ENCODE results near the gene POLA1.

Gene POLA1

GRCh38 chrX:25009407-25009806 lies 315.7 kb downstream of the POLA1 start:
- DNase-seq (ENCODE audit: low spot score), result no peak

DNA sequence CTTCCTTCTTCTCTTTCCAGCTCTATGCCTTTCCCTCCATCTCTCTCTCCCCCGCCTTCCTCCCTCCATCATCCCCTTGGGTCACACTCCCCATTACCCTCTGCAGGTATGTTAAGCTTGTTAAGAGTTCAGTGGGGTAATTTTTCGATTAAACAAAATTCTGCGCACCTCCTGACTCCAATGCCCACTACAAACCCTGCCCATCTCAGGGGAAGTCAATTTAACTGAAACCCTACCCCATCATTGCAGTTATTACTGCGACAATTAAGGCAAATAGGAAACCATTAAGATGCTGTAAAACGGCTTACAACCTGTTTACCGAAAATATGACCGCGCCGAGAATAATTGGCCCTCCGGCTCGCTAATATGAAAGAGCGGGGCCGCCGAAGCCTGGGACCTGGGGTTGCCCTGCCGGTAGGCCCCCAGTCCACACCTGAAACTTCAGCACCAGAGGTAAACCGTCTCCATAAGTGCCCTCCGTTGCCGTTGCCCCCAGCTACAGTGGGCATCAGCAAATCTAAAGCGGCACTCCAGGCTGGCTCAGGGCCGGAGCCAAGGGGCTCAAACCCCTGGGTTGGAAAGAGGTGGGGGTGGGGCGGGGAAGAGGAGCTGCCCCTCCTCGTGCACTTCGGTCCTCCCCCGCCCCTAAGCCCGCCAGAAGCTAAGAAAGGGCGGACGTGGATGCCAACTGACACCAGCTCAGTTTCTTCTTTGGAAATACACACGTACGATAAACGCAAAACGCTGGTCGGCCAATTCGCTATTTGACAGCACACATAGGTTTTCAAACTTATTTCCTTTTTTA lies 317.3 kb downstream of the POLA1 start:
- DNase-seq (ENCODE audit: low spot score), result no peak

DNA sequence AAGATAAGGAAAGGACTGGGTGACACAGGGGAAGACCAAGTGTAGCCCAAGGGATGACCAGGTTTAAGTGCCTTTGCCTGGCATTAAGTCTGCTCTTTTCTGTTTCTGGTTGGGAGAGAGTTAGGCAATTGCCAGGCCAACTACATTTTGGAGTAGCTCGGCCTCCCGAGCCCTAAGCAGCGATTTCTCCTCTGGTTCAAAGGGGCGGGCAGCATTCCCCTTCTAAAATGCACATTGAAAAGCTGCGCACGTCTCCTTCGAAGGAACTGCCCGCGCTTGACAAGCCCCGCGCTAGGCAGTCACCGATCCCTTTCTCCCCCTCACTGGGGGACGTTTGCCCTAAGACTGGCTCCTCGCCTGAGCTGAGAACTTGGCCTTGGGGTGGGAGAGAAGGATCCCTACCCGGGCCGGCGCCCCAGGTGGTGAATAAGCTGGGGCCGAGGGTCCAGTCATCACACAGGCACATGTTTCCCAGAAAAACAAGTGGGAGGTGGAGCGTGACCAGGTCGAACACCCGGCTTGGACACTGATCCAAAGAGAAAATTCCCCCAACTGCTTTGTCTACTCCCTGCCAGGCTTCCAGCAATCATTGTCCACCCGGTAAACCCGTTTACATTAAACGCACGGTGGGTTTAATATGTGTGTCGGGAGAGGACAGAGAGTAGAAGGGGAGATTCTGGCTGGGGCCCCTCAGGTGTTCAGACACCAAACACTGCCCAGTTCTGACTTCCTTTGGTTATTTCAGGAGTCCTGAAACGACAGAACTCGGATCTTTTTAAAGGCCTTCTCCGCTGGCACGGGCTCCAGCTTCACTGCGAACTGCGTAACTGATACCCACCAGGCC lies 318.1 kb downstream of the POLA1 start:
- DNase-seq (ENCODE audit: low spot score), result no peak

GRCh38 chrX:25012433-25012735 lies 318.7 kb downstream of the POLA1 start:
- DNase-seq (ENCODE audit: low spot score), result no peak

DNA sequence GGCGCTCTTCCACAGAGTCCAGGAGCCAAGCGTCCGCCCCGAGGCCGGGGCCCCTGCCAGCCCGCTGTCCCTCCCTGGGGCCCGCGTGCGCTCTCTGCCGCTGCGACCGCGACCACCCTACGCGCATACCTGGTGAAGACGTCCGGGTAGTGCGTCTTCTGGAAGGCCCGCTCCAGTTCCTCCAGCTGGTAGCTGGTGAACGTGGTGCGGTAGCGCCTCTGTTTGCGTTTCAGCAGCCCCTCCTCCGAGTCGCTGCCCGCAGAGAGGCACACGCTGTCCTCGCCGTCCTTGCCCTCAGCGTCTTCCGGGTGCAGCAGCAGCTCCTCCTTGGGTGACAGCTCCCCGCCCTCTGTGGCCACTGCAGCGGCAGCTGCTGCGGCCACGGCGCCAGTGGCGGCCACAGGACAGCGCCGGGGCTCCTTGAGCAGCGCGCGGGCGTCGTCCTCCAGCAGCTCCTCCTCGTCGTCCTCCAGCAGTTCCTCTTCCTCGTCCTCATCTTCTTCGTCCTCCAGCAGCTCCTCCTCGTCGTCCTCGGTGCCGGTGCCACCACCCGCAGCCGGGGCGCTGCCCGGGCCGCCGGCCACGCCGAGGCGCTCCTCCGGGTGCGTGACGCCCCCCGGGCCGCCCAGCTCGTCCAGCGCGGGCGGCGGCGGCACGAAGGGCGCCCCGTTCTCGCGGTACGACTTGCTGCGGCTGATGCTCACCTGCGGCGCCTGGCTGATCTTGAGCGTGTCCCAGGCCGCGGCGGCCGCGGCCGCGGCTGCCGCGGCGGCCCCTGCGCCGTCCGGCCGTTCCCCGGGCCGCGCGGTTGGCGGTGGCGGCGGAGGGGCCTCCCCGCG lies 319.3 kb downstream of the POLA1 start:
- DNase-seq (ENCODE audit: low spot score), result no peak

DNA sequence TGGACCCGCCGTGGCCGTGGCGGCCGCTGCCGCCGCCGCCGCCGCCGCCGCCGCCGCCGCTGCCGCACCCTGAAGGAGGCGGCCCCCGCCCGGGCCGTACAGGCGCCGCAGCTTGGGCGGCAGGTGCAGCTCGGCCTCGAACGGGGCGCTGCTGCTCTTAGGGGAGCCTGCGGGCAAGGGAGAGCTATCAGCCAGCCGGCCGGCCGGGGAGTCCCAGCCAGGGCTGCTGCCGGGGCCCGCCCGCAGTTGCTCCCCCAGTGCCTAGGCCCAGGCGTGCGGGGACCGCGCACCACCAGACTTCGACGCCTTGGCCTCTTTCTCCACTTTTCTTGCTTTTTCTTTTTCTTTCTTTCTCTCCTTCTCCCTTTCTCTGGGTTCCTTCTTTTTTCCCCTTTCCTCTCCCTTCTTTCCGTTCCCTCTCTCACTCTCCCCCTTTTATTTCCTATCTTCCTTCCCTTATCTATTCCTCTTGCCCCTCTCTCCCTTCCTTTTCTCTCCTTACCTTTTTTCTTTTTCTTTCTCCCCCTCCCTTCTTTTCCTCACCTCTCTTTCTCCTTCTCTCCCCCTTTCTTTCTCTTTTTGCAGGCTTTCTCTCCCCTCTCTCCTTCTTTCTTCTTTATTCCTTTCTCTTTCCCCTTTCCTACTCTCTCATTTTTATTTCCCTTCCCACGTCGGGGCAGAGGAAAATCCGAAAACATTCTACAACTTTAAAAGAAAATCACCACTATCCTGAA lies 320.1 kb downstream of the POLA1 start:
- no peak for DNase-seq (ENCODE audit: low spot score)

- DNase-seq (ENCODE audit: low spot score), result no peak
Observed at GRCh38 chrX:25014366-25014838, 320.7 kb downstream of the POLA1 start.

- no peak for DNase-seq (ENCODE audit: low spot score)
Observed at GRCh38 chrX:25015486-25016360, 322.0 kb downstream of the POLA1 start, which contains the start of gene ARX. ARX (minus strand) TSS chrX:25015965; CDS start chrX:25015737, 228 bp downstream.

DNA sequence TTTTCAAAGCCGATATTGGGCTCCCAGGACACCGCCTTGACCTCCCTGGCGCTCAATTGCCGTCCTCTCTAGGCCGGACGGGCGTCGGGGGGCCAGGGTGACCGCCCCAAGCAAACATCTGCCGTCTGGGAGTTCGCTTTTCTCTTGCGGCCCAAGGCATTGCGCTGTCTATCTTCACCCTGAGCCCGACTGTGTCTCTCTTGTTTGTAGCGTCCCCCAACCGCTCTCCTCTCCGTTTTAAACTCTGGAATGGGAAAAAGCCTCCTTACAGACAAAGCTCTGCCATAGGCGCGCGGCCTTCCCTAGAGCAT lies 322.6 kb downstream of the POLA1 start:
- no peak for DNase-seq (ENCODE audit: low spot score)

- no peak for DNase-seq (ENCODE audit: low spot score)
Observed at GRCh38 chrX:25016938-25017598, 323.4 kb downstream of the POLA1 start.

DNA sequence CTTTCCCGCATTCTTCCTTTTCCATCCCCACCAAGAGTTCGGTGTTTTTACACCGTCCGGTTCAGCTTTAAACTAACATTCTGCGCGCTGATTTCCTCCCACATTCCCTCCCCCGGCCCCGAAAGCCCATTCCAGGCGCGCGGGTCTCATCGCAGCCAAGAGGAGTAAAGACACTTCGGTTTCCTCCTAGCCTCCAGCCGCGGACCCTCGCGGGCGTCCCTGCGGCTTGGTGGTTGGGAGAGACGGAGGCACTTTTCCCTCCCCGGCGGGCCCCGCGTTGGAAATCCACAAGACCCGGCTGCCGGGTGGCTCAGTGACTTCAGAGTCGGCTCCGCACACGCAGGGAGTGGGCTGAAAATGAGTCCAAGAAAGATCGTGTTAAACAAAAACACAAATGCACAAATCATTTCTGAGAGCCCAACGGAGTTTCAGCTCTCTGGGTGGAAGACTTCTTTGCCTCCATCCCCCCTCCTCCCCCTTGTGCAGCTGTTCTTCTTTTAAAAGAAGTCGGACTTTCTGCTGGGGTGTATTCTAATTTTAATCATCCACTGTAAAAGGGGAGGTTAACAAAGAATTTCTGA lies 324.0 kb downstream of the POLA1 start:
- no peak for DNase-seq (ENCODE audit: low spot score)

GRCh38 chrX:25018682-25019081 lies 325.0 kb downstream of the POLA1 start:
- no peak for DNase-seq (ENCODE audit: low spot score)

- DNase-seq (ENCODE audit: low spot score), result no peak
Observed at GRCh38 chrX:25019707-25020390, 326.1 kb downstream of the POLA1 start.

DNA sequence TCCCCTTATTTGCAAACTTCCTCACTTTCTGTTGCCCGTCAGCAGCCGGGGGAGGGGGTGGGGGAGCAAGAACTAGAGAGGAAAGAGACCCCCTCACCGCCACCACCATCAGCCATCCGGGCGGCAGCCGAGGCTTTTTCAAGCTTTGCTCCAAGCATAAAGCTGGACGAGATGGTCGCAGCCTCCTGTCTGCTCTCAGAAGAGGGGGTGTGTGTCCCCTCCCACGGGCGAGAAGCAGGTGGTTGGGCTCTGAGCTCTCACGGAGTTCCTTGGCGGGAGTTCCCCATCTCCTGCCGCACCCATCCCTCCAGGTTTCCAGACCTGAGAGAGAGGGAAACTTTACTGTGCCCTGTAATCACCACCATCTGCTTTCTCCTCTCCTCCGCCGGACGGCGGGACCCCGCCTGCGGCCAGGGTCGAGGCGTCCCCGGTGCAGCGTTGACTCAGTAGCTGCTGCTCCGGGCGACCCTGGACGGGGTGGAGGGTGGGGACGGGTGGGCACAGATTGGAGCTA lies 326.7 kb downstream of the POLA1 start:
- DNase-seq (ENCODE audit: low spot score), result no peak

- DNase-seq (ENCODE audit: low spot score), result no peak
Observed at GRCh38 chrX:25020905-25021449, 327.3 kb downstream of the POLA1 start.

DNA sequence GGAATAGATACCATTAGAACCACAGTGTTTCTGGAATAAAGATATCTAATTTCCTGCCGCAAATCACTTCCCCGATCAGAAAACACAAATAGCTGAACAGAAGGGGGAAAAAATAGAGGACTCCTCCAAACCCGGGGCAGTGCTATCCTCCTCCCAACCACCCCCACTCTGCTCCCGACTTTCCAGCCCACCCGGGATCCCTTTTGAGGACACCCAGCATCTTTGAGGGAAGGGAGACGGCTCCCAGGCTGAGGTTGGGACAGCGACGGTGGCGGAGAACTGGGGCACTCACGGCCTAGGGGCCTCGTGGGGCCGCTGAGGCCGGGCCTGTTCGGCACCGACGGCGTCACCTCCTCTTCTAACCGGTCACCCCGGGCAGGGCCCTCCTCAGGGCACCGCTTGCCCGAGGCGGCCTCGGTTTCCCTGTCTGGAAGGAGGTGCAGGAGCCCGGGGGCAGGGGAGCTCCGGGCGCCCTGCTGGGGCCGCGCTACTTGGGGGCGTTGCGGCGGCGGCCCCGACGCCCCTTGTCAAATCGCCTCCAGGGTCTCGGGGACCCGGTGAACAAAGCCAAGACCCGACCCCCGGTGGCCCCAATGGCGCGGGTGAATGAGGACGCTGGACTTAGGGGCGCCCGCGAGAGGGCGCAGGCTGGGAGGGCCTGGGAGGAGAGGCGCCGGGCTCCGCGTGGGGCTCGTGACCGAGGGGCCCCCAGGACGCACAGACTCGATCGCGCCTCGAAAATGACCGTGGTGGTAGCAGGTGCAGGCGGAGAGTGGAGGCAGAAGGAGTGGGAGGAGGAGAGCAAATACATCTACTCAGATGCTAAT lies 329.0 kb downstream of the POLA1 start:
- DNase-seq (ENCODE audit: low spot score), result no peak

DNA sequence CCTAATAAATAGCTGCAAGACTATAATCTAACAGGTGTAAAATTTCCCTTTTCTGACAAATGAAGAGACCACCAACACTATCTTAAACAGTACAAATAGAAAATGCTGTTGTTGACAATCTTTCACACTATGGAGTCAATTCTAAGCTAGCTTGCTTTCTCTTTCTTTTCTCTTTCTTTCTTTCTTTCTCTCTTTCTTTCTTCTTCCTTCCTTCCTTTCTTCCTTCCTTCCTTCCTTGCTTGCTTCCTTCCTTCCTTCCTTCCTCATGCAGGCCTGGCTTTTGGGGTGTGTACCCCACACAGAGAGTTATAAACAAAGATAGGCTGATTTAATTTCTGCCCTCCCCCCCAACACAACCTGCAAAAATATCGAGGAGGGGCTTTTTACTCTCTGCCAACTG lies 330.2 kb downstream of the POLA1 start:
- no peak for DNase-seq (ENCODE audit: low spot score)

DNA sequence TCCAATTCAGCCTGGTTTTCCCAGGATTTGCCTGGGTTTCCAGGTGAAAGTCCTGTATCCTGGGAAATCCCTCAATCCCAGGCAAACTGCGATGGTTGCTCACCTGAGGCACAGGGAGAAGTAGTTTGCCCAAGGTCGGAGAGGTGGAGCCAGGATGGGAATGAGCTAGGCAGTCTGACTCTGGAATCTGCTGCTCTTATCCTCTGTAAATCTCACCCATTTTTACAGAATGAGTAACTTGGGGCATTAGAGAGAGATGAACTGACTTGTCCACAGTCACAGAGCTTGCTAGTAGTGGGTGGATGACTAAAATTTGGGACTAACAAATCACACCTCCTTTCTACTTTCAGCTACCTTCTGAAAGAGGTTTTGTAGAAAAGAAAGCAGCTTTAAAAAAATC lies 331.9 kb downstream of the POLA1 start:
- DNase-seq (ENCODE audit: low spot score), result no peak
